AG09319 (cell line): ENCODE results near the gene CFAP97D1.
A peak's percentile ranks its signal among the peaks of the same experiment; 100 is the strongest.

Experiments used
- DNase-seq: peaks from one replicate; pipeline ENCODE4 v3.0.0-alpha.2; 2010; ENCODE audit warnings: low read depth; ENCODE audit errors: extremely low read depth
- CTCF ChIP-seq: IDR thresholded peaks from 2 replicates; pipeline ENCODE4 v1.5.1; 2011; ENCODE audit warnings: low read depth, mild to moderate bottlenecking, inconsistent platforms, low read length, moderate library complexity

CFAP97D1 gene

GRCh38 chr17:43780135-43780534 is at the start of gene CFAP97D1:
Gene CFAP97D1 (plus strand): TSS chr17:43780435. CDS start chr17:43780463, 28 bp downstream.
- no peak for DNase-seq
- no peak for TF ChIP-seq CTCF

- DNase-seq: no peak
Observed at GRCh38 chr17:43732958-43733357, 47.3 kb upstream of the CFAP97D1 start.

GRCh38 chr17:43733956-43734355 is 46.3 kb upstream of the CFAP97D1 start:
- no peak for TF ChIP-seq CTCF
- no peak for DNase-seq

More at GRCh38 chr17:43732958-43733357, 47.3 kb upstream of the CFAP97D1 start:
- TF ChIP-seq CTCF: no peak

- TF ChIP-seq CTCF: no peak
- DNase-seq: peak; percentile 77
Observed at GRCh38 chr17:43734376-43734775, 45.9 kb upstream of the CFAP97D1 start.

GRCh38 chr17:43736389-43736788 is 43.8 kb upstream of the CFAP97D1 start:
- no peak for TF ChIP-seq CTCF
- no peak for DNase-seq

GRCh38 chr17:43737722-43738121 is 42.5 kb upstream of the CFAP97D1 start:
- TF ChIP-seq CTCF: no peak
- no peak for DNase-seq

GRCh38 chr17:43740541-43740940 is 39.7 kb upstream of the CFAP97D1 start:
- DNase-seq: no peak
- no peak for TF ChIP-seq CTCF

- no peak for TF ChIP-seq CTCF
- no peak for DNase-seq
Observed at GRCh38 chr17:43741636-43742035, 38.6 kb upstream of the CFAP97D1 start.
